Activated CD8-positive, alpha-beta memory T cell treated with anti-CD3 and anti-CD28 coated beads, Interleukin-2, amount 10 ng/mL, durations not matched to agents 7 days and 5 days (primary cell): ENCODE results near the gene ZNF764. TPM values are rescaled to one million over a fixed set of nuclear protein-coding genes. Genes with fewer than 3 reads are reported as not detected.
A peak's percentile ranks its signal among the peaks of the same experiment; 100 is the strongest.
"Not testable (repeated sequence)": the region's sequence is repeated elsewhere in the genome, so short reads cannot be mapped to it uniquely, and the experiment has no call there.

Experiments used
- ATAC-seq: fragments of 150-1000 bp; cut with Tn5 transposase; one replicate; pipeline ENCODE4 v1.10.0; 2021; ENCODE audit warnings: moderate library complexity
- CTCF ChIA-PET: fragments of 350-600 bp; sonication (Branson Sonifier 250); formaldehyde crosslinking; loops from one replicate; lab custom pipeline; 2021; ENCODE audit warnings: antibody characterized with exemption; lab: Charles Lee
- DNase-seq: peaks from one replicate; pipeline ENCODE4 v3.0.0-alpha.2; 2020
- H3K27ac Mint-ChIP-seq: one replicate; pipeline ENCODE4 v1.8.0; 2021; ENCODE audit warnings: mild to moderate bottlenecking, mixed read lengths
- H3K27me3 Mint-ChIP-seq: one replicate; pipeline ENCODE4 v1.8.0; 2021; ENCODE audit warnings: mixed read lengths
- H3K36me3 Mint-ChIP-seq: one replicate; pipeline ENCODE4 v1.8.0; 2021; ENCODE audit warnings: mild to moderate bottlenecking, mixed read lengths
- H3K4me1 Mint-ChIP-seq: one replicate; pipeline ENCODE4 v1.8.0; 2021; ENCODE audit warnings: mixed read lengths
- H3K4me3 Mint-ChIP-seq: one replicate; pipeline ENCODE4 v1.8.0; 2021; ENCODE audit warnings: mild to moderate bottlenecking, moderate library complexity, mixed read lengths
- H3K9me3 Mint-ChIP-seq: one replicate; pipeline ENCODE4 v1.8.0; 2022; ENCODE audit warnings: low read depth, mixed read lengths
- total RNA-seq, 2 experiments: library from RNA; stranded (reverse); gene quantifications; one replicate each; pipeline ENCODE4 v1.2.3, GENCODE V29; 2021

ZNF764 gene
- total RNA-seq, 2 experiments from 2014 or later: 14.0 to 15.6 TPM

- ATAC-seq (peak; percentile 90), DNase-seq (peak; percentile 98)
- peak overlapping the region; percentile 63 for H3K27ac Mint-ChIP-seq
- peak overlapping the region; percentile 61 for H3K4me3 Mint-ChIP-seq
- H3K4me1 Mint-ChIP-seq: peaks cover 22% of the 10 kb centered on the region
- no peaks in the 10 kb centered on the region for H3K9me3 Mint-ChIP-seq
- CTCF ChIA-PET: interaction anchor here (0.6 to 4.5 kb wide), 12 partner anchors 9 to 360 kb away, joined by 3 to 21 read pairs (median 4); partner anchors contain the start of genes DCTPP1, ZNF764 and ZNF785
- H3K27me3 Mint-ChIP-seq: no peaks in the 10 kb centered on the region
- peaks cover 11% of the 10 kb centered on the region for H3K36me3 Mint-ChIP-seq
These were observed 31.1 kb downstream of the ZNF764 start for GRCh38 chr16:30526823-30527634.

GRCh38 chr16:30526137-30526822 is 31.9 kb downstream of the ZNF764 start, which contains the start of gene ZNF768:
Gene ZNF768 (minus strand): TSS chr16:30526566. CDS start chr16:30526413, 153 bp downstream.
- peak; percentile 32 for ATAC-seq
- H3K27me3 Mint-ChIP-seq: no peaks in the 10 kb centered on the region
- peaks cover 22% of the 10 kb centered on the region for H3K4me1 Mint-ChIP-seq
- CTCF ChIA-PET: interaction anchor here (0.6 to 1.9 kb wide), 11 partner anchors 32 to 361 kb away, joined by 3 to 6 read pairs (median 3); partner anchors contain the start of genes DCTPP1 and ZNF764
- H3K4me3 Mint-ChIP-seq: peak within 1 kb of the TSS; percentile 74
- H3K27ac Mint-ChIP-seq: peak within 1 kb of the TSS; percentile 69
- peaks cover 18% of the 10 kb centered on the region for H3K36me3 Mint-ChIP-seq
- no peaks in the 10 kb centered on the region for H3K9me3 Mint-ChIP-seq
- DNase-seq: peak; percentile 58

- no peak for ATAC-seq
- Mint-ChIP-seq H3K36me3 (peaks cover 16% of the 10 kb centered on the region), H3K9me3 (no peaks in the 10 kb centered on the region), H3K27me3 (no peaks in the 10 kb centered on the region), H3K4me3 (peak overlapping the region; percentile 74), H3K27ac (peak overlapping the region; percentile 69), H3K4me1 (peaks cover 22% of the 10 kb centered on the region)
- no peak for DNase-seq
- CTCF ChIA-PET: interaction anchor here (1.1 to 1.8 kb wide), 3 partner anchors 45 to 96 kb away, joined by 3 to 5 read pairs (median 4); partner anchors contain the start of gene DCTPP1
These were observed 32.4 kb downstream of the ZNF764 start for GRCh38 chr16:30525844-30526136.

GRCh38 chr16:30524575-30525568 is 33.3 kb downstream of the ZNF764 start:
- no peak for DNase-seq
- peaks cover 22% of the 10 kb centered on the region for H3K4me1 Mint-ChIP-seq
- no peak for ATAC-seq
- H3K27me3 Mint-ChIP-seq: no peaks in the 10 kb centered on the region
- no peak overlapping the region for H3K27ac Mint-ChIP-seq
- H3K4me3 Mint-ChIP-seq: no peak overlapping the region
- peaks cover 21% of the 10 kb centered on the region for H3K36me3 Mint-ChIP-seq
- CTCF ChIA-PET: interaction anchor here (0.9 to 1.8 kb wide), 4 partner anchors 45 to 95 kb away, joined by 3 to 5 read pairs (median 4); partner anchors contain the start of gene DCTPP1
- no peaks in the 10 kb centered on the region for H3K9me3 Mint-ChIP-seq

GRCh38 chr16:30523768-30524574 is 34.2 kb downstream of the ZNF764 start:
- Mint-ChIP-seq H3K4me1 (peaks cover 27% of the 10 kb centered on the region), H3K27ac (no peak overlapping the region), H3K4me3 (no peak overlapping the region), H3K27me3 (no peaks in the 10 kb centered on the region), H3K9me3 (no peaks in the 10 kb centered on the region), H3K36me3 (peaks cover 30% of the 10 kb centered on the region)
- no peak for ATAC-seq
- CTCF ChIA-PET: interaction anchor here (0.9 to 1.8 kb wide), 2 partner anchors 54 to 74 kb away, joined by 3 to 5 read pairs; no protein-coding TSS in a partner anchor
- no peak for DNase-seq

GRCh38 chr16:30522702-30523463 is 35.3 kb downstream of the ZNF764 start:
- peak overlapping the region; percentile 54 for H3K27ac Mint-ChIP-seq
- H3K4me3 Mint-ChIP-seq, DNase-seq, ATAC-seq, H3K9me3 Mint-ChIP-seq, H3K27me3 Mint-ChIP-seq: not testable (repeated sequence)
- peaks cover 25% of the 10 kb centered on the region for H3K4me1 Mint-ChIP-seq
- H3K36me3 Mint-ChIP-seq: peaks cover 38% of the 10 kb centered on the region
- CTCF ChIA-PET: interaction anchor here (0.9 to 1.3 kb wide), 2 partner anchors 24 to 93 kb away, joined by 4 to 5 read pairs; partner anchors contain the start of gene DCTPP1

- Mint-ChIP-seq H3K27me3 (no peaks in the 10 kb centered on the region), H3K4me1 (peaks cover 26% of the 10 kb centered on the region), H3K9me3 (no peaks in the 10 kb centered on the region), H3K36me3 (peaks cover 46% of the 10 kb centered on the region), H3K4me3 (no peak overlapping the region), H3K27ac (peak overlapping the region; percentile 25)
- ATAC-seq: no peak
- DNase-seq: no peak
- CTCF ChIA-PET: interaction anchor here (1.3 kb wide), 1 partner anchor 92 kb away, joined by 5 read pairs; the partner anchor contains the start of gene DCTPP1
These were observed 36.1 kb downstream of the ZNF764 start for GRCh38 chr16:30521873-30522641.

- Mint-ChIP-seq H3K4me1 (peaks cover 31% of the 10 kb centered on the region), H3K27ac (no peak overlapping the region), H3K27me3 (no peaks in the 10 kb centered on the region), H3K36me3 (peaks cover 52% of the 10 kb centered on the region), H3K4me3 (no peak overlapping the region), H3K9me3 (no peaks in the 10 kb centered on the region)
- ATAC-seq: no peak
- DNase-seq: no peak
- CTCF ChIA-PET: no interaction called here
These were observed 36.7 kb downstream of the ZNF764 start for GRCh38 chr16:30521476-30521872.

GRCh38 chr16:30519120-30520049 is 38.8 kb downstream of the ZNF764 start:
- peak overlapping the region; percentile 63 for H3K27ac Mint-ChIP-seq
- H3K36me3 Mint-ChIP-seq: peaks cover 69% of the 10 kb centered on the region
- H3K4me1 Mint-ChIP-seq: peaks cover 37% of the 10 kb centered on the region
- DNase-seq (no peak), ATAC-seq (no peak)
- H3K4me3 Mint-ChIP-seq: no peak overlapping the region
- no peaks in the 10 kb centered on the region for H3K9me3 Mint-ChIP-seq
- CTCF ChIA-PET: interaction anchor here (0.7 to 1.2 kb wide), 3 partner anchors 70 to 96 kb away, joined by 3 read pairs; partner anchors contain the start of gene DCTPP1
- no peaks in the 10 kb centered on the region for H3K27me3 Mint-ChIP-seq

GRCh38 chr16:30518552-30518951 is 39.6 kb downstream of the ZNF764 start:
- H3K27me3 Mint-ChIP-seq: no peaks in the 10 kb centered on the region
- no peak overlapping the region for H3K4me3 Mint-ChIP-seq
- CTCF ChIA-PET: interaction anchor here (1.2 to 1.3 kb wide), 3 partner anchors 53 to 97 kb away, joined by 3 read pairs; partner anchors contain the start of genes DCTPP1 and ZNF688
- peaks cover 37% of the 10 kb centered on the region for H3K4me1 Mint-ChIP-seq
- peak overlapping the region; percentile 63 for H3K27ac Mint-ChIP-seq
- ATAC-seq (no peak), DNase-seq (no peak)
- H3K36me3 Mint-ChIP-seq: peaks cover 74% of the 10 kb centered on the region
- no peaks in the 10 kb centered on the region for H3K9me3 Mint-ChIP-seq
